ENCODE measurements around the gene XIST. TPM values are rescaled to one million over a fixed set of nuclear protein-coding genes. Genes with fewer than 3 reads are reported as not detected.

XIST gene
- total and polyA plus RNA-seq, 8 donors: 0.10 to 1,012 (median 105) TPM

- Histone ChIP-seq H3K9me3 (no peaks in the 10 kb centered on the region), H3K4me1 (no peaks in the 10 kb centered on the region), H3K4me3 (no peak overlapping the region), H3K36me3 (no peaks in the 10 kb centered on the region), H3K27ac (no peak overlapping the region), H3K27me3 (no peaks in the 10 kb centered on the region)
- TF ChIP-seq CTCF (IDR thresholded peaks at IDR 0.05): no peak
- DNase-seq (no peak), ATAC-seq (no peak)
- intact Hi-C loops (cut with DNase I): no loop called here
These were observed 25.1 kb downstream of the XIST start for GRCh38 chrX:73827406-73827805.

GRCh38 chrX:73826996-73827395 is 25.5 kb downstream of the XIST start:
- Histone ChIP-seq H3K27ac (no peak overlapping the region), H3K9me3 (no peaks in the 10 kb centered on the region), H3K27me3 (no peaks in the 10 kb centered on the region), H3K4me1 (no peaks in the 10 kb centered on the region), H3K36me3 (no peaks in the 10 kb centered on the region), H3K4me3 (no peak overlapping the region)
- DNase-seq: no peak
- no peak for TF ChIP-seq CTCF (IDR thresholded peaks at IDR 0.05)
- no peak for ATAC-seq
- intact Hi-C loops (cut with DNase I): no loop called here

GRCh38 chrX:73825569-73825968 is 26.9 kb downstream of the XIST start:
- intact Hi-C loops (cut with DNase I): no loop called here
- Histone ChIP-seq H3K9me3 (no peaks in the 10 kb centered on the region), H3K4me3 (no peak overlapping the region), H3K4me1 (no peaks in the 10 kb centered on the region), H3K36me3 (no peaks in the 10 kb centered on the region), H3K27ac (no peak overlapping the region), H3K27me3 (no peaks in the 10 kb centered on the region)
- DNase-seq: no peak
- TF ChIP-seq CTCF (IDR thresholded peaks at IDR 0.05): no peak
- no peak for ATAC-seq

- H3K4me3 ChIP-seq: no peak overlapping the region
- ATAC-seq: no peak
- H3K36me3 ChIP-seq: no peaks in the 10 kb centered on the region
- DNase-seq: no peak
- intact Hi-C loops (cut with DNase I): no loop called here
- H3K27ac ChIP-seq: no peak overlapping the region
- no peaks in the 10 kb centered on the region for H3K4me1 ChIP-seq
- no peak for TF ChIP-seq CTCF (IDR thresholded peaks at IDR 0.05)
- H3K27me3 ChIP-seq: no peaks in the 10 kb centered on the region
- no peaks in the 10 kb centered on the region for H3K9me3 ChIP-seq
These were observed 29.0 kb downstream of the XIST start for GRCh38 chrX:73823473-73824004.

GRCh38 chrX:73822775-73823174 is 29.7 kb downstream of the XIST start:
- H3K27ac ChIP-seq: no peak overlapping the region
- no peak for DNase-seq
- H3K9me3 ChIP-seq: no peaks in the 10 kb centered on the region
- ATAC-seq: no peak
- no peak overlapping the region for H3K4me3 ChIP-seq
- H3K27me3 ChIP-seq: no peaks in the 10 kb centered on the region
- H3K4me1 ChIP-seq: no peaks in the 10 kb centered on the region
- no peaks in the 10 kb centered on the region for H3K36me3 ChIP-seq
- no peak for TF ChIP-seq CTCF (IDR thresholded peaks at IDR 0.05)
- intact Hi-C loops (cut with DNase I): no loop called here

All from left lung (tissue), 10 donors.